Subcutaneous adipose tissue (tissue), 4 donors: Measurements from ENCODE around the gene IQCH. TPM values are rescaled to one million over a fixed set of nuclear protein-coding genes. Genes with fewer than 3 reads are reported as not detected.

Source experiments
- CTCF ChIP-seq: fragments of 450-650 bp; IDR thresholded peaks from one replicate; pipeline ENCODE4 v1.5.1; 2016; ENCODE audit warnings: low read depth, mild to moderate bottlenecking, control low read depth, antibody characterized with exemption, moderate library complexity
- total RNA-seq, 4 donors: library from RNA; depleted of rRNA; stranded (reverse); fragments of >200 nt; gene quantifications; one replicate each; pipeline ENCODE4 v1.1.0, GENCODE V29; 2016

Gene IQCH
- total RNA-seq, 4 donors from 2014 or later = 0.51 to 1.5 (median 0.88) TPM; not detected in 1

DNA sequence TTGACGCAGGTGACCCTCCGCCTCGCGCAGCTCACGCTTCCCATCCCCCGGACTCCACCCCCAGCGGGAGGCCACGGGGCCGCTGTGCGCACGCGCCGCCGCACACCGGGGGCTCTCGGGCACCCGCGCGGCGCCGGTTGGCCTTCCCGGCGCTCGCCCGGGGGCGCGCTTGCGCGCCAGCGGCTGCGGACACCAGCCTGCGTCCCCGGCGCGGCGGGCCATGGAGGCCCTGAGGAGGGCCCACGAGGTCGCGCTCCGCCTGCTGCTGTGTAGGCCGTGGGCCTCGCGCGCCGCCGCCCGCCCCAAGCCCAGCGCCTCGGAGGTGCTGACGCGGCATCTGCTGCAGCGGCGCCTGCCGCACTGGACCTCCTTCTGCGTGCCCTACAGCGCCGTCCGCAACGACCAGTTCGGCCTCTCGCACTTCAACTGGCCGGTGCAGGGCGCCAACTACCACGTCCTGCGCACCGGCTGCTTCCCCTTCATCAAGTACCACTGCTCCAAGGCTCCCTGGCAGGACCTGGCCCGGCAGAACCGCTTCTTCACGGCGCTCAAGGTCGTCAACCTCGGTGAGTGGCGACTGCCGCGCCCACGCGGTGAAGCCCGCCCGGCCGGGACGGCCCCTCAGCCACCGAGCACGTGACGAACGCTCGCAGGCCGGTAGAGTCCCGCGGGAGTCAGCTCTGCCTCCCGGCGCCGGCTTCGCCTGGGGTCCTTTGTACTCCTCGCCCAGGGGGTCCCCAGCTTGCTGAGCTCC lies 266.6 kb downstream of the IQCH start, which contains the start of gene C15orf61:
C15orf61 (plus strand) TSS at position 103 of the 754 bp plus-strand sequence; CDS start at position 221, 118 bp downstream.
- TF ChIP-seq CTCF = no peak

DNA sequence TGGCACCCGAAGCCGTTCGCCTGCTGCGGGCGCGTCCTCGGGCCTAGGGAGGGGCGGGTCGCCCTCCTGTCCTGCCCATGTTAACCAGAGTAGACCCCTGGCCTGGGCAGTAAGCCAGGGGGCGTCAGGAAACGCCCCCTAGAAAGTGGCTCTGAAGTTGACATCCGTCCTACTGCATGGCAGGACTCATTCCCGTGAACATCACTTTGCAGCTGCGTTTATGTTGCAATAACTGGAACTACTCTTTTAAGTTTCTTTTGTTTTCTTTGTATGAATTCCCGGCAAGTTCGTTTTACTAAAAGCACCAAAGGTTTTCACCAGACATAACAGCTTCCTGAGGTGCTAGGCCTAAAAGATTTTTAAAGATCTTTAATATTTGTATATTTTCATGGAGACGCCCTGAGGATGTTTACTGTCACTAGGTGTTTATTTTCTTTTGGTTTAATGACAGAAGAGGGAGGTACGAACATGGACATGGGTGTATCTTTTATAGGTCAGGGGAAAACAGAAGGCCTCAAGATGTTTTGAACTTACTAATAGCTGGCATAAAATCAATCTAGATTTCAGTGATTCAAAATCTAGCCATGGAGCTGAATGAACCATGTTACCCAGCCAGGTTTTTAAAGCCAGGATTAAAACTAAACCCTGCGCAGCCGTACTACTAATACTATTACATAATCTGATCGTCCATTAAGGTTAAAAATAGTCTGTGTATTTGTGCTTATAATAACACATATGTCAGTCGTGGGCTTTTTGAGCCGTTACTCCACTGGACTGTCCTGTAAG lies 267.4 kb downstream of the IQCH start:
- TF ChIP-seq CTCF = no peak

- no peak for TF ChIP-seq CTCF
These were observed 268.7 kb downstream of the IQCH start for GRCh38 chr15:67523330-67523729.

DNA sequence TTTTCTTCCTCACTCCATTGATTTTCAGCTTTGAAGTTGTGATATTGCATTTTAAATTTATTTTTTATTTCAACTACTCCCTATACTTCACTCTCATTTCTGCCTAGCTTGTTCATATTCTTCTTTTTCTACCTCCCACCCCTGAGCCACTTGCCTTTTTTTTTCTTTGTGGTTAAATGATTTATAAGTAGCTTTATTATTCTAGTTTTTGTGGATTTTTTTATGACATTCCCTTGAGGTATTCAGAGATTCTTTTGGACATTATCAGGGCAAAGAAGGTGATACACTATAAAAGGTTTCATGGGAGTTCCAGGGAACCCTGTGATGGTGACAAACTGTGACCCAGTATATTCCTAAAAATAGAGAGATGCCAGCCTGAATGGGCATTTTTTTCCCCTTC lies 269.6 kb downstream of the IQCH start:
- TF ChIP-seq CTCF = no peak

DNA sequence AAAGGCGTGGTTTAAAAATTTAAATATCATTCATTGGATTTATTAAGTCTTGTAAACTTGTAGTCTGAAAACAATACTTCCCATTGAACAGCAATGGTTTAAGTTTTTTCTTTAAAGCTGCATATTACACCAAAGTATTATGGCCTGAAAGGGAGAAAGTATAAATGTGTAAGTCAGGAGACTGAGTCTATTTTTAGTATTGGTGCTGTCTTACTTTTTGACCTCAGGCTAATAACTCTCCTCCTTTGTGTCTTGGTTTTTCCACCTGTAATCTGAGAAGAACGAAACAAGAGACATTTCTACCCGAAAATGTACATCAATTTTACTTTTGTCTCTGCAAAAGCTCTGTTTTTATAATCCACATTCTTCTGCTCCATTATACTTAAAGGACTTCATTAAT lies 273.9 kb downstream of the IQCH start:
- no peak for TF ChIP-seq CTCF

GRCh38 chr15:67531379-67531914 lies 276.9 kb downstream of the IQCH start:
- TF ChIP-seq CTCF = no peak

DNA sequence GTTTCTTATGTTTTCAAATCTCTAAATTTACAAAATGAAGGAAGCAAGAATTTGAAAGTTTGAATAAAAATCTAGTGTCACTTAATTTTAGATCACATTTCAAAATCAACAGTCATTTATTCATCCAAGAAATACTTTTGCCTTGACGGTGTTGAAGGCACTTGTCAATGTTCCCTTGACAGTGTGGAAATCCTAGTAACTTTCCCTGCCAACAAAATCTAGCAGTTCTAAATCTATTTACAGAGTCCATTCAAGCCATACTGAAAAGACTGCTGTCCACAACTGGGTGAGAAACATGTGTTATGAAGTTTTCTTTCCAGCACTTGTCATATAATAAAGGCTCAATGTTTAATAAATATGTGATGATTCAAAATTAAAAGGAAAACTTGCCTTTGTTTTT lies 279.3 kb downstream of the IQCH start:
- no peak for TF ChIP-seq CTCF
